HEK293 (cell line): Measurements from ENCODE around the gene ABCA3.
A peak's percentile ranks its signal among the peaks of the same experiment; 100 is the strongest.

Experiments used
- CTCF ChIA-PET: fragments of 350-600 bp; formaldehyde crosslinking; extraction: SDS; loops from one replicate; lab custom pipeline; 2021; ENCODE audit warnings: antibody characterized with exemption; lab: Yijun Ruan, JAX
- POLR2A ChIA-PET: fragments of 300-600 bp; formaldehyde crosslinking; extraction: SDS; loops from one replicate; lab custom pipeline; 2020; ENCODE audit warnings: antibody characterized with exemption, inconsistent platforms; lab: Yijun Ruan, JAX
- H3K27ac ChIP-seq: fragments of 200-500 bp; sonication (Bioruptor generic); 2 replicates; pipeline ENCODE4 v1.5.1; 2014; ENCODE audit warnings: low read depth, low read length, control low read depth, inconsistent platforms; ENCODE audit errors: extremely low read depth
- H3K36me3 ChIP-seq, 2 experiments: fragments of 200-500 bp in 1 of 2; sonication (Bioruptor generic) in 1 of 2; 1 replicate in 1 of 2; 2 replicates in 1 of 2; pipeline ENCODE4 v1.5.1; 2014 to 2017; ENCODE audit warnings: inconsistent platforms in 2 of 2, low read length in 2 of 2; ENCODE audit not compliant: control insufficient read depth in 2 of 2, insufficient read depth in 1 of 2
- H3K4me1 ChIP-seq: fragments of 200-500 bp; sonication (Bioruptor generic); 2 replicates; pipeline ENCODE4 v1.5.1; 2014; ENCODE audit warnings: mild to moderate bottlenecking, low read length, inconsistent platforms; ENCODE audit not compliant: control insufficient read depth, insufficient read depth
- H3K4me3 ChIP-seq: 2 replicates; pipeline ENCODE4 v1.5.1; 2011; ENCODE audit warnings: low read depth, mild to moderate bottlenecking, control low read depth, low read length, moderate library complexity
- H3K9me3 ChIP-seq: fragments of 200-500 bp; sonication (Bioruptor generic); 2 replicates; pipeline ENCODE4 v1.5.1; 2014; ENCODE audit warnings: low read depth, low read length, inconsistent platforms; ENCODE audit not compliant: control insufficient read depth, insufficient read depth
- BCL11B ChIP-seq: fragments of 450-650 bp; formaldehyde crosslinking; IDR thresholded peaks from 2 replicates; pipeline ENCODE4 v1.5.1; 2016; ENCODE audit warnings: low read depth, missing biosample characterization, missing genetic modification characterization
- KLF16 ChIP-seq: fragments of 450-650 bp; formaldehyde crosslinking; IDR thresholded peaks from 2 replicates; pipeline ENCODE4 v1.5.1; 2017; ENCODE audit warnings: missing biosample characterization, missing genetic modification characterization
- KLF9 ChIP-seq: fragments of 450-650 bp; formaldehyde crosslinking; IDR thresholded peaks from 2 replicates; pipeline ENCODE4 v1.5.1; 2016; ENCODE audit warnings: missing biosample characterization, missing genetic modification characterization, low read depth
- MZF1 ChIP-seq: fragments of 450-650 bp; formaldehyde crosslinking; IDR thresholded peaks from 2 replicates; pipeline ENCODE4 v1.5.1; 2017; ENCODE audit warnings: missing biosample characterization, missing genetic modification characterization, borderline replicate concordance
- RBAK ChIP-seq: fragments of 450-650 bp; formaldehyde crosslinking; IDR thresholded peaks from 2 replicates; pipeline ENCODE4 v1.5.1; 2016; ENCODE audit warnings: missing biosample characterization, missing genetic modification characterization
- SCRT1 ChIP-seq: fragments of 450-650 bp; formaldehyde crosslinking; IDR thresholded peaks from 2 replicates; pipeline ENCODE4 v1.5.1; 2016; ENCODE audit warnings: missing biosample characterization, missing genetic modification characterization, borderline replicate concordance
- SCRT2 ChIP-seq: fragments of 450-650 bp; formaldehyde crosslinking; IDR thresholded peaks from 2 replicates; pipeline ENCODE4 v1.5.1; 2016; ENCODE audit warnings: missing biosample characterization, missing genetic modification characterization
- SP7 ChIP-seq: fragments of 450-650 bp; formaldehyde crosslinking; IDR thresholded peaks from 2 replicates; pipeline ENCODE4 v1.5.1; 2016; ENCODE audit warnings: missing biosample characterization, missing genetic modification characterization
- TCF7L2 ChIP-seq: IDR thresholded peaks from 2 replicates; pipeline ENCODE4 v1.6.1; 2011; ENCODE audit warnings: low read depth, mild to moderate bottlenecking, inconsistent platforms, low read length, moderate library complexity, borderline replicate concordance
- WT1 ChIP-seq: fragments of 450-650 bp; formaldehyde crosslinking; IDR thresholded peaks from 2 replicates; pipeline ENCODE4 v1.5.1; 2016; ENCODE audit warnings: missing biosample characterization, missing genetic modification characterization
- ZFHX2 ChIP-seq: fragments of 450-650 bp; formaldehyde crosslinking; conservative IDR thresholded peaks from 2 replicates; pipeline ENCODE4 v1.5.1; 2016; ENCODE audit warnings: missing biosample characterization, missing genetic modification characterization
- ZNF121 ChIP-seq: fragments of 450-650 bp; formaldehyde crosslinking; IDR thresholded peaks from 2 replicates; pipeline ENCODE4 v1.5.1; 2016; ENCODE audit warnings: missing biosample characterization, missing genetic modification characterization
- ZNF132 ChIP-seq: fragments of 450-650 bp; formaldehyde crosslinking; IDR thresholded peaks from 2 replicates; pipeline ENCODE4 v1.5.1; 2017; ENCODE audit warnings: missing biosample characterization, missing genetic modification characterization, borderline replicate concordance
- ZNF2 ChIP-seq: fragments of 450-650 bp; formaldehyde crosslinking; IDR thresholded peaks from 2 replicates; pipeline ENCODE4 v1.5.1; 2016; ENCODE audit warnings: missing biosample characterization, missing genetic modification characterization
- ZNF223 ChIP-seq: fragments of 450-650 bp; formaldehyde crosslinking; IDR thresholded peaks from 2 replicates; pipeline ENCODE4 v1.5.1; 2016; ENCODE audit warnings: missing biosample characterization, missing genetic modification characterization
- ZNF394 ChIP-seq: fragments of 450-650 bp; formaldehyde crosslinking; IDR thresholded peaks from 2 replicates; pipeline ENCODE4 v1.5.1; 2016; ENCODE audit warnings: missing biosample characterization, missing genetic modification characterization, mild to moderate bottlenecking, moderate library complexity, borderline replicate concordance
- ZNF600 ChIP-seq: fragments of 450-650 bp; formaldehyde crosslinking; IDR thresholded peaks from 2 replicates; pipeline ENCODE4 v1.5.1; 2016; ENCODE audit warnings: missing biosample characterization, missing genetic modification characterization
- ZNF624 ChIP-seq: fragments of 450-650 bp; formaldehyde crosslinking; IDR thresholded peaks from 2 replicates; pipeline ENCODE4 v1.5.1; 2017; ENCODE audit warnings: missing biosample characterization, missing genetic modification characterization
- ZNF701 ChIP-seq: fragments of 450-650 bp; formaldehyde crosslinking; IDR thresholded peaks from 2 replicates; pipeline ENCODE4 v1.5.1; 2016; ENCODE audit warnings: missing biosample characterization, missing genetic modification characterization
- ZSCAN23 ChIP-seq: fragments of 450-650 bp; formaldehyde crosslinking; IDR thresholded peaks from 2 replicates; pipeline ENCODE4 v1.5.1; 2016; ENCODE audit warnings: missing biosample characterization, missing genetic modification characterization
- TF ChIP-seq, protein P1 (sequence below): fragments of 450-650 bp; formaldehyde crosslinking; IDR thresholded peaks from 2 replicates; pipeline ENCODE4 v1.5.1; 2016; ENCODE audit warnings: missing biosample characterization, missing genetic modification characterization, borderline replicate concordance
- TF ChIP-seq, protein P2 (sequence below): fragments of 450-650 bp; formaldehyde crosslinking; IDR thresholded peaks from 2 replicates; pipeline ENCODE4 v1.5.0; 2017; ENCODE audit warnings: missing biosample characterization, missing genetic modification characterization, borderline replicate concordance
- TF ChIP-seq, protein P3 (sequence below): fragments of 450-650 bp; formaldehyde crosslinking; IDR thresholded peaks from 2 replicates; pipeline ENCODE4 v1.5.1; 2016; ENCODE audit warnings: missing biosample characterization, missing genetic modification characterization
- TF ChIP-seq, protein P4 (sequence below): fragments of 450-650 bp; formaldehyde crosslinking; IDR thresholded peaks from 2 replicates; pipeline ENCODE4 v1.5.1; 2016; ENCODE audit warnings: missing biosample characterization, missing genetic modification characterization
- TF ChIP-seq, protein P5 (sequence below): fragments of 450-650 bp; formaldehyde crosslinking; IDR thresholded peaks from 2 replicates; pipeline ENCODE4 v1.5.1; 2016; ENCODE audit warnings: missing biosample characterization, missing genetic modification characterization

The ABCA3 gene

DNA sequence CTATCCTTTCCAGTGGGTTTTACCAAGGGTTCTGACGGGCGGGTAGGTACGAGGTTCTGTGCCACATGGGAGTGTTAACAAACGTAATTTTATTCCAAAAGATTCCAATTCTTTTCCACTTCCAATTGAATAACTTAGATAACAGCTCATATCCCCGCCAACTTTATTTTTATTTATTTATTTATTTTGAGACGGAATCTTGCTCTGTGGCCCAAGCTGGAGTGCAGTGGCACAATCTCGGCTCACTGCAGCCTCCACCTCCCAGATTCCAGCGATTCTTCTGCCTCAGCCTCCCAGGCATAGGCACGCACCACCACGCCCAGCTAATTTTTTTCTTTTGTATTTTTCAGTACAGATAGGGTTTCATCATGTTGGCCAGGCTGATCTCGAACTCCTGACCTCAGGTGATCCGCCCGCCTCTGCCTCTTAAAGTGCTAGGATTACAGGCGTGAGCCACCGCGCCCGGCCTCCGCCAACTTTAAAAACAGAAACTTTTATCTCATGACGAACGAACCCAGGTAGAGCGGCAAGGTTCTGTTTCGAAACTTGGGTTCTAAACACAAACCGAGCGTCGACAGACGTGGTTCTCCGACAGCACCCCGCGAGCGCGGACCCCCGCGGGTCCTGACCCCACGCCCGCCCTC, 89.8 kb downstream of the ABCA3 start:
- H3K9me3 ChIP-seq, result no peaks in the 10 kb centered on the region
- H3K36me3 ChIP-seq, result peaks cover 36 to 56% of the 10 kb centered on the region in 2 experiments
- H3K4me3 ChIP-seq, result peak overlapping the region; percentile 78
- CTCF ChIA-PET, result interaction anchor here (0.6 to 1.9 kb wide), 7 partner anchors 10 to 218 kb away, joined by 3 to 14 read pairs (median 3); partner anchors contain the start of gene TRAF7
- H3K4me1 ChIP-seq, result peaks cover 7% of the 10 kb centered on the region
- peak overlapping the region; percentile 91 for H3K27ac ChIP-seq
- POLR2A ChIA-PET, result interaction anchor here (0.6 to 3.7 kb wide), 26 partner anchors 9 to 286 kb away, joined by 3 to 48 read pairs (median 8); partner anchors contain the start of genes AMDHD2, CCNF, DNASE1L2 and E4F1
- TF ChIP-seq, protein P1, sequence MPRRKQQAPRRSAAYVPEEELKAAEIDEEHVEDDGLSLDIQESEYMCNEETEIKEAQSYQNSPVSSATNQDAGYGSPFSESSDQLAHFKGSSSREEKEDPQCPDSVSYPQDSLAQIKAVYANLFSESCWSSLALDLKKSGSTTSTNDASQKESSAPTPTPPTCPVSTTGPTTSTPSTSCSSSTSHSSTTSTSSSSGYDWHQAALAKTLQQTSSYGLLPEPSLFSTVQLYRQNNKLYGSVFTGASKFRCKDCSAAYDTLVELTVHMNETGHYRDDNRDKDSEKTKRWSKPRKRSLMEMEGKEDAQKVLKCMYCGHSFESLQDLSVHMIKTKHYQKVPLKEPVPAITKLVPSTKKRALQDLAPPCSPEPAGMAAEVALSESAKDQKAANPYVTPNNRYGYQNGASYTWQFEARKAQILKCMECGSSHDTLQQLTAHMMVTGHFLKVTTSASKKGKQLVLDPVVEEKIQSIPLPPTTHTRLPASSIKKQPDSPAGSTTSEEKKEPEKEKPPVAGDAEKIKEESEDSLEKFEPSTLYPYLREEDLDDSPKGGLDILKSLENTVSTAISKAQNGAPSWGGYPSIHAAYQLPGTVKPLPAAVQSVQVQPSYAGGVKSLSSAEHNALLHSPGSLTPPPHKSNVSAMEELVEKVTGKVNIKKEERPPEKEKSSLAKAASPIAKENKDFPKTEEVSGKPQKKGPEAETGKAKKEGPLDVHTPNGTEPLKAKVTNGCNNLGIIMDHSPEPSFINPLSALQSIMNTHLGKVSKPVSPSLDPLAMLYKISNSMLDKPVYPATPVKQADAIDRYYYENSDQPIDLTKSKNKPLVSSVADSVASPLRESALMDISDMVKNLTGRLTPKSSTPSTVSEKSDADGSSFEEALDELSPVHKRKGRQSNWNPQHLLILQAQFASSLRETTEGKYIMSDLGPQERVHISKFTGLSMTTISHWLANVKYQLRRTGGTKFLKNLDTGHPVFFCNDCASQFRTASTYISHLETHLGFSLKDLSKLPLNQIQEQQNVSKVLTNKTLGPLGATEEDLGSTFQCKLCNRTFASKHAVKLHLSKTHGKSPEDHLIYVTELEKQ (tag by site-specific recombination), result no peak
- TF ChIP-seq SCRT2 (tag by site-specific recombination) (no peak), ZNF600 (tag by site-specific recombination) (no peak), ZNF132 (no peak), ZNF121 (tag by site-specific recombination) (peak; percentile 79), ZNF223 (tag by site-specific recombination) (0 out of 2 replicates have a peak, but pooled peaks have one; percentile 18), KLF16 (tag by site-specific recombination) (no peak), TCF7L2 (no peak), ZSCAN23 (tag by site-specific recombination) (no peak), ZNF624 (tag by site-specific recombination) (no peak), SP7 (tag by site-specific recombination) (peak; percentile 30), KLF9 (peak; percentile 58; the same call in 1 of the 2 replicates), MZF1 (tag by site-specific recombination) (no peak), RBAK (no peak), WT1 (no peak), ZFHX2 (tag by site-specific recombination) (peak; percentile 72), BCL11B (0 out of 2 replicates have a peak, but pooled peaks have one; percentile 25), ZNF2 (tag by site-specific recombination) (peak; percentile 44; the same call in 1 of the 2 replicates), SCRT1 (tag by site-specific recombination) (no peak), ZNF701 (tag by site-specific recombination) (no peak), ZNF394 (tag by site-specific recombination) (peak; percentile 24; the same call in 1 of the 2 replicates)
- TF ChIP-seq, protein P2, sequence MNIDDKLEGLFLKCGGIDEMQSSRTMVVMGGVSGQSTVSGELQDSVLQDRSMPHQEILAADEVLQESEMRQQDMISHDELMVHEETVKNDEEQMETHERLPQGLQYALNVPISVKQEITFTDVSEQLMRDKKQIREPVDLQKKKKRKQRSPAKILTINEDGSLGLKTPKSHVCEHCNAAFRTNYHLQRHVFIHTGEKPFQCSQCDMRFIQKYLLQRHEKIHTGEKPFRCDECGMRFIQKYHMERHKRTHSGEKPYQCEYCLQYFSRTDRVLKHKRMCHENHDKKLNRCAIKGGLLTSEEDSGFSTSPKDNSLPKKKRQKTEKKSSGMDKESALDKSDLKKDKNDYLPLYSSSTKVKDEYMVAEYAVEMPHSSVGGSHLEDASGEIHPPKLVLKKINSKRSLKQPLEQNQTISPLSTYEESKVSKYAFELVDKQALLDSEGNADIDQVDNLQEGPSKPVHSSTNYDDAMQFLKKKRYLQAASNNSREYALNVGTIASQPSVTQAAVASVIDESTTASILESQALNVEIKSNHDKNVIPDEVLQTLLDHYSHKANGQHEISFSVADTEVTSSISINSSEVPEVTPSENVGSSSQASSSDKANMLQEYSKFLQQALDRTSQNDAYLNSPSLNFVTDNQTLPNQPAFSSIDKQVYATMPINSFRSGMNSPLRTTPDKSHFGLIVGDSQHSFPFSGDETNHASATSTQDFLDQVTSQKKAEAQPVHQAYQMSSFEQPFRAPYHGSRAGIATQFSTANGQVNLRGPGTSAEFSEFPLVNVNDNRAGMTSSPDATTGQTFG (tag by site-specific recombination), result no peak
- TF ChIP-seq, protein P3, sequence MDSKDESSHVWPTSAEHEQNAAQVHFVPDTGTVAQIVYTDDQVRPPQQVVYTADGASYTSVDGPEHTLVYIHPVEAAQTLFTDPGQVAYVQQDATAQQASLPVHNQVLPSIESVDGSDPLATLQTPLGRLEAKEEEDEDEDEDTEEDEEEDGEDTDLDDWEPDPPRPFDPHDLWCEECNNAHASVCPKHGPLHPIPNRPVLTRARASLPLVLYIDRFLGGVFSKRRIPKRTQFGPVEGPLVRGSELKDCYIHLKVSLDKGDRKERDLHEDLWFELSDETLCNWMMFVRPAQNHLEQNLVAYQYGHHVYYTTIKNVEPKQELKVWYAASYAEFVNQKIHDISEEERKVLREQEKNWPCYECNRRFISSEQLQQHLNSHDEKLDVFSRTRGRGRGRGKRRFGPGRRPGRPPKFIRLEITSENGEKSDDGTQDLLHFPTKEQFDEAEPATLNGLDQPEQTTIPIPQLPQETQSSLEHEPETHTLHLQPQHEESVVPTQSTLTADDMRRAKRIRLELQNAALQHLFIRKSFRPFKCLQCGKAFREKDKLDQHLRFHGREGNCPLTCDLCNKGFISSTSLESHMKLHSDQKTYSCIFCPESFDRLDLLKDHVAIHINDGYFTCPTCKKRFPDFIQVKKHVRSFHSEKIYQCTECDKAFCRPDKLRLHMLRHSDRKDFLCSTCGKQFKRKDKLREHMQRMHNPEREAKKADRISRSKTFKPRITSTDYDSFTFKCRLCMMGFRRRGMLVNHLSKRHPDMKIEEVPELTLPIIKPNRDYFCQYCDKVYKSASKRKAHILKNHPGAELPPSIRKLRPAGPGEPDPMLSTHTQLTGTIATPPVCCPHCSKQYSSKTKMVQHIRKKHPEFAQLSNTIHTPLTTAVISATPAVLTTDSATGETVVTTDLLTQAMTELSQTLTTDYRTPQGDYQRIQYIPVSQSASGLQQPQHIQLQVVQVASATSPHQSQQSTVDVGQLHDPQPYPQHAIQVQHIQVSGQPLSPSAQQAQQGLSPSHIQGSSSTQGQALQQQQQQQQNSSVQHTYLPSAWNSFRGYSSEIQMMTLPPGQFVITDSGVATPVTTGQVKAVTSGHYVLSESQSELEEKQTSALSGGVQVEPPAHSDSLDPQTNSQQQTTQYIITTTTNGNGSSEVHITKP (tag by site-specific recombination), result peak; percentile 99
- TF ChIP-seq, protein P4, sequence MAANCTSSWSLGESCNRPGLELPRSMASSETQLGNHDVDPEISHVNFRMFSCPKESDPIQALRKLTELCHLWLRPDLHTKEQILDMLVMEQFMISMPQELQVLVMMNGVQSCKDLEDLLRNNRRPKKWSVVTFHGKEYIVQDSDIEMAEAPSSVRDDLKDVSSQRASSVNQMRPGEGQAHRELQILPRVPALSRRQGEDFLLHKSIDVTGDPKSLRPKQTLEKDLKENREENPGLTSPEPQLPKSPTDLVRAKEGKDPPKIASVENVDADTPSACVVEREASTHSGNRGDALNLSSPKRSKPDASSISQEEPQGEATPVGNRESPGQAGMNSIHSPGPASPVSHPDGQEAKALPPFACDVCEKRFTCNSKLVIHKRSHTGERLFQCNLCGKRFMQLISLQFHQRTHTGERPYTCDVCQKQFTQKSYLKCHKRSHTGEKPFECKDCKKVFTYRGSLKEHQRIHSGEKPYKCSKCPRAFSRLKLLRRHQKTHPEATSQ, result no peak
- TF ChIP-seq, protein P5, sequence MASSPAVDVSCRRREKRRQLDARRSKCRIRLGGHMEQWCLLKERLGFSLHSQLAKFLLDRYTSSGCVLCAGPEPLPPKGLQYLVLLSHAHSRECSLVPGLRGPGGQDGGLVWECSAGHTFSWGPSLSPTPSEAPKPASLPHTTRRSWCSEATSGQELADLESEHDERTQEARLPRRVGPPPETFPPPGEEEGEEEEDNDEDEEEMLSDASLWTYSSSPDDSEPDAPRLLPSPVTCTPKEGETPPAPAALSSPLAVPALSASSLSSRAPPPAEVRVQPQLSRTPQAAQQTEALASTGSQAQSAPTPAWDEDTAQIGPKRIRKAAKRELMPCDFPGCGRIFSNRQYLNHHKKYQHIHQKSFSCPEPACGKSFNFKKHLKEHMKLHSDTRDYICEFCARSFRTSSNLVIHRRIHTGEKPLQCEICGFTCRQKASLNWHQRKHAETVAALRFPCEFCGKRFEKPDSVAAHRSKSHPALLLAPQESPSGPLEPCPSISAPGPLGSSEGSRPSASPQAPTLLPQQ (tag by site-specific recombination), result peak; percentile 13; the same call in 1 of the 2 replicates
